ENCODE measurements around the gene TEX28. TPM values are rescaled to one million over a fixed set of nuclear protein-coding genes. Genes with fewer than 3 reads are reported as not detected.
"Not testable (repeated sequence)": the region's sequence is repeated elsewhere in the genome, so short reads cannot be mapped to it uniquely, and the experiment has no call there.

TEX28 gene
- total RNA-seq, 1 donor from 2014 or later, result not detected

DNA sequence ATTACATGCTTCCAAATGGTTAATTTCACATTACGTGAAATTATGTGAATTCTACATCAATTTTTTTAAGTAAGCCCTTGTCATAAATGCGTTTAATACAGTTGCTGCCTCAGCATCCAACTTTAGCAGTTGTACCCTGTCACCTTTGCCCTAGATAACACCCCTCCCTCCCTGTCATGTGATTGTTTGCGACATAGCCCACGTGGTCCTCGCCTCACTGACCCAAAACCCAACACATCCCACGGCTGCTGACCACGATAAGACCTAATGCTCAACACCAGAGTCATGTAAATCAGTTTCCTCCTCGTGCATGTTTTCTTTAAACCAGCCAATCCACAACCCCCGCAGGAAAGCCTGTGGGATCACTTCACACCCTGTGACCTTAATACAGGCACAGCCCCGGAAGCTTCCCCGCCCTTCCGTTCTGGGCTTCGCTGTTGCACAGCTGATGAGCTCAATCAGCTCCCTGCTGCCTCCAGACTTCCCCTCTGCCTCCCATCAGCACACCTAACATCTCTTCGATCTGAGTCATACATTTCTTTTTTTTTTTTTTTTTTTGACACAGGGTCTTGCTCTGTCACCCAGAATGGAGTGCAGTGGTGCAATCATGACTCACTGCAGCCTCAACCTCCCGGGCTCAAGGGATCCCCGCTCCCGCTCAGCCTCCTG is 47.4 kb downstream of the TEX28 start:
- DNase-seq, result not testable (repeated sequence)

DNA sequence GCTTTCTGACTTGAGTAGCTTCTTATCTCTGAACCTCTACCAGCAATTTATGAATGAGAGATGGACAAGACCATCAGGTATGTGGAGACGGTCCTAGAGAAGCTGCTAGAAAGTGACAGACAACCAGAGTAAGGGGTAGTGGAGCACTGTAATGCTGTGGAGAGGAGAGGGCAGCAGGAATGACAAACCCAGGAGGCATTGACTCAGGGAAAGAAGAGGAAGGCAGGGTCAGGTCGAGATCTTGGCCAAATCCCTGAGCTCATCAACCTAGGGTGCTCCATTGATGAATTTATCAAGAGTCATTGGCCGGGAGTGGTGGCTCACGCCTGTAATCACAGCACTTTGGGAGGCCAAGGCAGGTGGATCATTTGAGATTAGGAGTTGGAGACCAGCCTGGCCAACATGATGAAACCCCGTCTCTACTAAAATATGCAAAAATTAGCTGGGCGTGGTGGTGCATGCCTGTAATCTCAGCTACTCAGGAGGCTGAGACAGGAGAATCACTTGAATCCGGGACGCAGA is 54.9 kb downstream of the TEX28 start:
- not testable (repeated sequence) for DNase-seq

DNA sequence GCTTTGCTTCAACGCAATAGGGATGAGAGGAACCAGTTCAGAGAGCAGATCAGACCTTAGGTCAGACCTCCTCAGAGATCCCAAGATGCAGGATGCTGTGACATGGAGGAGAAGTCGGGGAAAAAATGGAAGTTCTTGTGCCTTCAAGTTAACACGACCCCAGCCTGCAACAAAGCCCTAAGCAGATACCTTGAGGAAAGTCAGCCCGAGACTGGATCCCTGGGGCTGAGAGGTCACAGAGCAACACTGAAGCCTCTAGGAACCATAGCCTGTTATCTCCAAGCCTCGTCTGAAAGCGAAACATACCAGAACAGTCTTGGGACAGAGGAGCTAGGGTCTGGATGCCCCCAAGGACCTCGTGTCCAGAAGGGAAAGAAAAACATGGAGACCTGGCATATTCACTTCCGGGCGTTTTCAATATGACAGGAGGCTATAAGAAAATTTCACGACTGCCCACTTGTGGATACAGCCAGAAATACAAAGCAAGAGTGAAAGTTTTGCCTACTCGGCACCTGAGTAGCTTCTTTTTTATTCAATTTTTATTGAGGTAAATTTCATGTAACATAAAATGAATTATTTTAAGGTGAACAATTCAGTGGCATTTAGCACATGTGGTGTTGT is 55.9 kb downstream of the TEX28 start:
- not testable (repeated sequence) for DNase-seq

DNA sequence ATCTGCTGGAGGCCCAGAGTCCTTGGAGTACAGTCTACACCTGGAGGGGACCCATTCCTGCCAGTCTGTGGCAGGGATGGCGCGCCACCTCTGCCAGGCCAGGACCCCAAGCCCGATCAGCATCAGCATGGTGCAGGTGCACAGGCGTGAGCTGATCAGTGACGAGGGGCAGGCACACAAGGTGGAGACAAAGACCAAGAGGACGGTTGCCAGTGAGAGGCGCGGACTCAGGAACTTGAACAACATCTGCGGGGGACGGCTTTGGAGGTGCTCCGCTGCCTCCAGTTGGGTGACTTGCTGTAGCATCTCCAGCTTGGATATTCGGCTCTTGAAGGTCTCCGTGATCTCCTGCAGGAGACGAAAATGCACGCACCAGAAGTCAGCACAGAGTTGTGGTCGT is 61.3 kb downstream of the TEX28 start:
- not testable (repeated sequence) for DNase-seq

DNA sequence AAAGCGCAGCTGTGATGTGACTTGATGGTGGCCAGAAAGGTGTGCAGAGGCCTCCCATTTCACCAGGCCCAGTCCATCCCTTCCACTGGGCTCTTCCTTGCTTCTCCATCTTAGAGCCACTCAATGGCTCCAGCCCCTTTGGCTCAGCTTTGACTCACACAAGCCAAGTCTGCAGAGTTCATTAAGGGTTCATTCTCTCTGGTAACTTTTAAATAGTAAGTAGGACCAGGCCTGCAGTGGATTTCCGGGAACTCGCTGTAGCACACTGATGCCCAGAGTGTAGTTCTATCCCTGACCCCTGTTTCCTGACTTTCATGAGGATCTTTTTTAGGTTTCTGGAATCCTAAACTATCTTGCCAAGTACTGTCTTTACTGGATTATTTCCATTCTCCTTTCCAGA is 63.5 kb downstream of the TEX28 start:
- not testable (repeated sequence) for DNase-seq

DNA sequence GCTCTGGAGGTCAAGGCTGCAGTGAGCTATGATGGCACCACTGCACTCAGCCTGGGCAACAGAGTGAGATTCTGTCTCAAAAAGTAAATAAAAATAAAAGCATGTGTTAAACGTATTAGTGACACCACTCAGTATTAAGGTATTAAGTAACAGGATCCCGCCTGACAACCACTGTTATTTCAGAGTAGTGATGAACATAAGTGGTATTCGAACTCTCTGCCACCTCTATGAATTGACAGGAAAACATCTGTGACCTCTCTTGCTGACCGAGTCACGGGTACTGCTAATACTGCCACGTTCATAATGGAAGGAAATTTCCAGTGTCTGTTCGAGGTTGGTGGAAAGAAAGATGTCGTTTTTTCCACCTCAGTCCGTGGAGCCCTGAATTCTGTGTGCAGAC is 68.2 kb downstream of the TEX28 start:
- not testable (repeated sequence) for DNase-seq

DNA sequence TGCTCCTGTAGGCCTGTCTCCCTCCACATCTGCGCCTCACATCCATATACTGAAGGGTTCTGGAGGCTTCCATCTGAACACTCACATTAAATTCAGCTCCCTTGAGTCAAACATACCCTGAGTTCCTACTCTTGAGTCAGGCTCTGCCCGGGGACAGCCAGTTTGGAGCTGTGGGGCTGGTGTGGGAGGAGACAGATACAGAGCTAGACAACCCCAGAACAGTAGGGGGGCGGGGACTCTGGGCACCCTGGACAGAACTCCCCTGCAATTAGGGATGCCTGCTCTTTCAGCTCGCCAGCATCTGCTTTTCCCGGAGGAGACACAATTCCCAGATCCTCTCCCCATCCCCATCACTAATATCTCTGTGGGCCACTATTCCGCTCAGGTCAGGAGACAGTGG is 69.6 kb downstream of the TEX28 start:
- not testable (repeated sequence) for DNase-seq

Other genes starting within 250 kb of the TEX28 start
- 22.2 TPM for gene MECP2, start 197.4 kb downstream of the TEX28 start, total RNA-seq
- gene OPN1LW, start 150.9 kb downstream of the TEX28 start, total RNA-seq, result not detected
- gene OPN1MW, start 112.5 kb downstream of the TEX28 start, total RNA-seq, result not detected
- gene OPN1MW2, start 75.4 kb downstream of the TEX28 start, total RNA-seq, result not detected
- gene OPN1MW3, start 37.5 kb downstream of the TEX28 start, total RNA-seq, result not detected
- 0.30 TPM for gene TKTL1, start 671 bp upstream of the TEX28 start, total RNA-seq
- 397 TPM for gene FLNA, start 79.5 kb upstream of the TEX28 start, total RNA-seq
- gene EMD, start 84.2 kb upstream of the TEX28 start, total RNA-seq, result 24.0 TPM
- 3,686 TPM for gene RPL10, start 103.3 kb upstream of the TEX28 start, total RNA-seq
- gene DNASE1L1, start 114.1 kb upstream of the TEX28 start, total RNA-seq, result 10.8 TPM
- 18.3 TPM for gene TAFAZZIN, start 116.4 kb upstream of the TEX28 start, total RNA-seq
- gene ATP6AP1, start 133.6 kb upstream of the TEX28 start, total RNA-seq, result 30.3 TPM
- gene GDI1, start 142.0 kb upstream of the TEX28 start, total RNA-seq, result 58.2 TPM
- gene FAM50A, start 149.0 kb upstream of the TEX28 start, total RNA-seq, result 20.4 TPM
- 23.6 TPM for gene PLXNA3, start 163.2 kb upstream of the TEX28 start, total RNA-seq
- 5.2 TPM for gene LAGE3, start 184.2 kb upstream of the TEX28 start, total RNA-seq
- 19.4 TPM for gene UBL4A, start 191.5 kb upstream of the TEX28 start, total RNA-seq
- gene SLC10A3, start 195.5 kb upstream of the TEX28 start, total RNA-seq, result 9.0 TPM
- 13.7 TPM for gene FAM3A, start 221.1 kb upstream of the TEX28 start, total RNA-seq

Measured in skin of body (tissue), 2 donors.